ENCODE data around the gene TBC1D7. TPM values are rescaled to one million over a fixed set of nuclear protein-coding genes. Genes with fewer than 3 reads are reported as not detected.

The TBC1D7 gene
- total and polyA plus RNA-seq, 2 of the 4 experiments (the other 2 are of a cell fraction), result 14.3 to 22.6 TPM

DNA sequence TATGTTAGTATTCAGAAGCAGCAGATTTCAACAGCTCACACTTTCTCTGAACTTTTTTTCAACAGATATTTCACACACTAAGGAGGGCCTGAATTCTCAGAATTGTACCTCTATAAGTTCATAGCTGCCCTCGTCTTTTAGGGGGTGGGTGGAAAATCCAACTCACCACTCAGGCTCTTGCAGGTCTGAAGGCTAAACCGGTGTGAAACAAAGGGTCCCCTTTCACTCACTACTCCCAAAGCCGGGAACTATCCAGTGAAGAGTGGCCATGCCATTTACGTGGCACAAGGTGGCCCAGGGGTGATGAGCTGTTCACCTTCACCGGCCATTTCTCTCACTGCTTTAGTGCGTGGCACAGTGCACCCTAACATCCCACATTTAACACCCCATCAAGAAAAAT lies 24.2 kb downstream of the TBC1D7 start:
- BruUV-seq (replicated peaks), result no TSS peak
- peak overlapping the region; percentile 10; the same call in 1 of the 2 replicates for H3K23ac ChIP-seq (ENCODE audit: low read depth, low read length)
- peaks cover 10% of the 10 kb centered on the region for H3K4me1 ChIP-seq (ENCODE audit: control insufficient read depth, insufficient read depth, low read length)
- ATAC-seq (ENCODE audit: low read depth) (no peak), DNase-seq (no peak)
- H4K8ac ChIP-seq (ENCODE audit: low read depth in 2 of 2, low read length in 2 of 2), result peak overlapping the region in 1 of 2 experiments; percentile 26; a peak in 2 of 4 replicates
- H3K9ac ChIP-seq (ENCODE audit: low read depth, low read length), result peak overlapping the region; percentile 5; the same call in 1 of the 2 replicates
- no peak overlapping the region for H2BK15ac ChIP-seq (ENCODE audit: low read depth, low read length)
- dilution Hi-C loops (cut with HindIII; ENCODE audit: low sequenced_read_pairs, unreplicated experiment), result no loop called here
- H3K4me3 ChIP-seq (ENCODE audit: insufficient read depth, low read depth, low read length), result no peak overlapping the region
- ChIA-PET CTCF (interaction anchor here (0.6 kb wide), 1 partner anchor 86 kb away, joined by 4 read pairs; no protein-coding TSS in a partner anchor), POLR2A (ENCODE audit: unreplicated experiment) (interaction anchor here (0.8 kb wide), 1 partner anchor 24 kb away, joined by 4 read pairs; the partner anchor contains the start of gene TBC1D7)
- peak overlapping the region; percentile 73 for H2AK9ac ChIP-seq (replicated peaks; ENCODE audit: low read depth, low read length, poor library complexity)
- no peak overlapping the region; the same call in 1 of the 2 replicates for H3K4me2 ChIP-seq (ENCODE audit: low read depth, low read length)
- no peak for TF ChIP-seq RFX5 (IDR thresholded peaks at IDR 0.05; ENCODE audit: low read depth, low read length)
- peak overlapping the region; percentile 86 for H3K14ac ChIP-seq (replicated peaks; ENCODE audit: low read depth, low read length)
- peaks cover 8% of the 10 kb centered on the region for H3K9me1 ChIP-seq (ENCODE audit: insufficient read depth, low read length)
- in situ Hi-C loops (cut with MboI; ENCODE audit: low sequenced_read_pairs), result no loop called here
- H2BK120ac ChIP-seq (ENCODE audit: low read depth, low read length), result peak overlapping the region; percentile 58; the same call in 1 of the 2 replicates
- peak overlapping the region; percentile 71 for H2BK20ac ChIP-seq (ENCODE audit: low read depth, low read length)
- peak overlapping the region; percentile 66; the same call in 1 of the 2 replicates for H3K56ac ChIP-seq (ENCODE audit: extremely low read depth, insufficient read depth, low read length)
- intact Hi-C loops (cut with micrococcal nuclease), result no loop called here
- peak overlapping the region; percentile 49; the same call in 1 of the 2 replicates for H3K27ac ChIP-seq (ENCODE audit: insufficient read depth, low read length)
- peak overlapping the region; percentile 82 for H2BK5ac ChIP-seq (ENCODE audit: low read depth, low read length, poor library complexity, severe bottlenecking)
- peak overlapping the region; percentile 20; the same call in 1 of the 2 replicates for H3K18ac ChIP-seq (ENCODE audit: low read depth, low read length)
- H3K79me1 ChIP-seq (ENCODE audit: low read depth in 1 of 2, low read length in 2 of 2), result peaks cover 6 to 14% of the 10 kb centered on the region in 2 experiments; a peak in 2 of 4 replicates
- no peaks in the 10 kb centered on the region for H4K20me1 ChIP-seq (ENCODE audit: insufficient read depth, low read length)
- no peaks in the 10 kb centered on the region for H3K27me3 ChIP-seq (ENCODE audit: control insufficient read depth, insufficient read depth, low read length)
- H3K4ac ChIP-seq (ENCODE audit: low read depth, low read length), result peak overlapping the region; percentile 74
- H3K36me3 ChIP-seq (ENCODE audit: control insufficient read depth, insufficient read depth, low read length), result peaks cover 15% of the 10 kb centered on the region; the same call in 1 of the 2 replicates
- H2AK5ac ChIP-seq (ENCODE audit: low read depth, low read length), result peak overlapping the region; percentile 47; the same call in 1 of the 2 replicates
- H3K9me3 ChIP-seq (ENCODE audit: control insufficient read depth, insufficient read depth, low read length), result no peaks in the 10 kb centered on the region
- 100% methylated on average over 2 of the region's 6 CpGs; no CpG with 5 or more reads in 1 of the 2 experiments for WGBS, 2 experiments (ENCODE audit: extremely low coverage in 2 of 2, insufficient read length in 1 of 2)
- H4K5ac ChIP-seq (ENCODE audit: low read depth, low read length), result peak overlapping the region; percentile 45; the same call in 1 of the 2 replicates
- H4K91ac ChIP-seq (ENCODE audit: insufficient read depth, low read depth, low read length), result 0 out of 2 replicates have a peak overlapping the region, but pooled peaks have one; percentile 19
- H2AFZ ChIP-seq (replicated peaks; ENCODE audit: low read length, poor library complexity), result peak overlapping the region; percentile 81
